GM20000 (cell line): ENCODE data around the gene CCDC144A.
"Not testable (repeated sequence)": the region's sequence is repeated elsewhere in the genome, so short reads cannot be mapped to it uniquely, and the experiment has no call there.

Experiments used
- DNase-seq: peaks from one replicate; pipeline ENCODE4 v3.0.0; 2012; ENCODE audit warnings: low spot score
- TF ChIP-seq, protein P1 (sequence below): IDR thresholded peaks from 2 replicates; pipeline ENCODE4 v1.5.1; 2012; ENCODE audit warnings: mild to moderate bottlenecking, control low read depth; ENCODE audit errors: extremely low read depth, missing control alignments

The CCDC144A gene

DNA sequence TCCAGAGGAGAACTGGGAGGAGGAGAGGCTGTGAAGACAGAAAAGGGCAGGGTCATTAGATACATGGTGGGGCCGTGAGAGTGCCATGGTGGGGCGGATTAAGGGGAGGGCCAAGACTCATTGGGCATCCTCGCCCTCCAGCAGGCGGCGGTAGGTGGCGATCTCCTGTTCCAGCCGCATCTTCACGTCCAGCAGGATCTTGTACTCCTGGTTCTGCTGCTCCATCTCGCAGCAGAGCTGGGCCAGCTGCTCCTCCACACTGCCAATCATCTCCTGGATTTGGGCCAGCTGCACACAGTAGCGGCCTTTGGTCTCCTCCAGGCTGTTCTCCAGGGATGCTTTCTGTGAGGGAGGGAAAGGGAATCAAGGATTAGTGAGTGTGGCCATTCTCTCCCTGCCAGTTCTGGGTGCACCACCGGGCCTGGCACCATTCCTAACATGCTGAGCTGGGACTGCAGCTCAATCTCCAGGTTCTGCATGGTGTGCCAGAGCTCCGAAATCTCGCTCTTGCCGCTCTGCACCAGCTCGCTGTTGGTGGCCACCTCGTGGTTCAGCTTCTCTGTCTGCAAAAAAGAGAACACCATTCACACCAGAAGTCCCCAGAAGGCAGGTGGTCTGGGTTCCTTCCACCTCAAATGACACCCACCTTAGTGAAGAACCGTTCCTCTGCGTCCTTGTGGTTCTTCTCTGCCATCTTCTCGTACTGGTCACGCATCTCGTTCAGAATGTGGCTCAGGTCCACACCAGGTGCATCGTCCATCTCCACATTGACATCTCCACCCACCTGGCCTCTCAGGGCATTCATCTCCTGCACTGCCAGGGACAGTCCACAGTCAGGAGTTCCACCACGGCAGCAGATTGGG is 129.0 kb downstream of the CCDC144A start:
- TF ChIP-seq, protein P1, sequence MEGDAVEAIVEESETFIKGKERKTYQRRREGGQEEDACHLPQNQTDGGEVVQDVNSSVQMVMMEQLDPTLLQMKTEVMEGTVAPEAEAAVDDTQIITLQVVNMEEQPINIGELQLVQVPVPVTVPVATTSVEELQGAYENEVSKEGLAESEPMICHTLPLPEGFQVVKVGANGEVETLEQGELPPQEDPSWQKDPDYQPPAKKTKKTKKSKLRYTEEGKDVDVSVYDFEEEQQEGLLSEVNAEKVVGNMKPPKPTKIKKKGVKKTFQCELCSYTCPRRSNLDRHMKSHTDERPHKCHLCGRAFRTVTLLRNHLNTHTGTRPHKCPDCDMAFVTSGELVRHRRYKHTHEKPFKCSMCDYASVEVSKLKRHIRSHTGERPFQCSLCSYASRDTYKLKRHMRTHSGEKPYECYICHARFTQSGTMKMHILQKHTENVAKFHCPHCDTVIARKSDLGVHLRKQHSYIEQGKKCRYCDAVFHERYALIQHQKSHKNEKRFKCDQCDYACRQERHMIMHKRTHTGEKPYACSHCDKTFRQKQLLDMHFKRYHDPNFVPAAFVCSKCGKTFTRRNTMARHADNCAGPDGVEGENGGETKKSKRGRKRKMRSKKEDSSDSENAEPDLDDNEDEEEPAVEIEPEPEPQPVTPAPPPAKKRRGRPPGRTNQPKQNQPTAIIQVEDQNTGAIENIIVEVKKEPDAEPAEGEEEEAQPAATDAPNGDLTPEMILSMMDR = no peak

DNA sequence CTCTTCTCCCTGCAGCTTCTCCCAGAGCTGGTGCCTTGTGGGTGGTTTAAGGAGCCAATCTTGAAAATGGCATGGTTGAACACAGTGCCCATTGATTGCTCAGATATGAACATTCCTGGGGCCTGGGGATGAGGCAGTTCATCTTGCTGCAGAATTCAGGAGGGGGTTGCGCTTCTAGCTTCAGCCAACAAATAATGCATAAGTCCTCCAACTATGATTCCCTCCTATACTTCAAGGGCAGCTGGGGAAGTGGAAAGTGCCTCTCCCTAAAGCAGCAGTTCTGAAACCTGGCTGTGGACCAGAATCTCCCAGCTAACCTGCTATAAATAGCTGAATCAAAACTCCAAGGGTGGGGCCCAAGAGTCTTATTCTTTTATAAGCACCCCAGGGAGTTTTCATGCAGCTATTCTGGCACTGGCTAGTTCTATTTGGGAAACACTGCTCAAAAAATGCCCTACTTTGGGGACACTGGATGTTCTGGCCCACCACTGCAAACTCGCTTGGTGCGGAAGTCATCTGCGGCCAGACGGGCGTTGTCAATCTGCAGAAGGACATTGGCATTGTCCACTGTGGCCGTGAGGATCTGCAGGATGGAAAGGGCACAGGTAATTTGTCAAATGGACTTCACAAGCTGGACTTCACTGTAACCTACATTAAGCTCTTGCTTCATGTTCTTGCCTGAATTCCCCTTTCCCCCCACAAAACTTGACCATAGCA is 130.3 kb downstream of the CCDC144A start:
- DNase-seq = no peak
- TF ChIP-seq, protein P1 = no peak

More for the DNA sequence above, 129.0 kb downstream of the CCDC144A start:
- DNase-seq = no peak

DNA sequence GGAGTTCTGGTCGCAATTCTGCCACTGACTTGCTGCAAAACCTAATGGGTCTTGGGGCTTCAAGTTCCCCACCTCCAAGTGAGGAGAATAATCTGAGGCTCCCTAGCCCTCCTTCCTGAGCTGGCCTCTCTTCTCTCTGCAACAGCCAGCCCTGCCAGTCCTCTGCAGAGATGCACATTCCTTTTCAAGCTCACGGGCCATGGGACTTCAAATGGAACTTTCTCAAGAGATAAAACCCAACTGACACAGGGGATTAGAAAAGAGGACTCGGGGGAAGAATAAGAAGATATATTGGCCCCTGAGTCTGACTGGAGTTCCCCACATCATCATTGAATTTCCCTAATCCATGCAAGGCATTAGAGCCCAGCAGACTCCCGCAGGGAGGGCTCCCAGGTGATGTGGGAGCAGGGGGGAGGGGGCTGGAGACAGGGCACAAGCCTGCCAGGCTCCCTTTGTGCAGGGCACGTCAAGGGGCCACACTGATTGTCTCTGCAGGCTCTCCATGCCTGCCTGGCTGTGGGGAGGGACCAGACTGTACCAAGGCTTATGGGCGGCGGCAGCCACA is 131.0 kb downstream of the CCDC144A start:
- no peak for DNase-seq
- TF ChIP-seq, protein P1 = no peak

DNA sequence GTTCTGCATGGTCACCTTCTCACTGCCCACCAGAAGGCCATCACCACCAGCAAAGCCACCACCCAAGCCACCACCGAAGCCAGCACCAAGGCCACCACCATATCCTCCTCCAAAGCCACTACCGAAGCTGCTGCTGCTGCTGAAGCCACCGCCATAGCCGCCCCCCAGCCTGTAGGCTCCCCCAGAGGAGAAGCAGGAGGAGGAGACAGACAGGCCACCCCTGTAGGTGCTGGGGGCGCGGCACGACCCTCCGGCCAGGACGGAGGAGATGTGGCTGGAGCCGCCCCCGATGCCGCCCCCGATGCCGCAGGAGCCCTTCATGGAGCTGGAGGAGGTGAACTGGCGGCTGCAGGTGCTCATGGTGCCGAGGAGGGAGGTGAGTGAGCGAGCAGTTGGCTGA is 132.1 kb downstream of the CCDC144A start:
- DNase-seq = not testable (repeated sequence)

DNA sequence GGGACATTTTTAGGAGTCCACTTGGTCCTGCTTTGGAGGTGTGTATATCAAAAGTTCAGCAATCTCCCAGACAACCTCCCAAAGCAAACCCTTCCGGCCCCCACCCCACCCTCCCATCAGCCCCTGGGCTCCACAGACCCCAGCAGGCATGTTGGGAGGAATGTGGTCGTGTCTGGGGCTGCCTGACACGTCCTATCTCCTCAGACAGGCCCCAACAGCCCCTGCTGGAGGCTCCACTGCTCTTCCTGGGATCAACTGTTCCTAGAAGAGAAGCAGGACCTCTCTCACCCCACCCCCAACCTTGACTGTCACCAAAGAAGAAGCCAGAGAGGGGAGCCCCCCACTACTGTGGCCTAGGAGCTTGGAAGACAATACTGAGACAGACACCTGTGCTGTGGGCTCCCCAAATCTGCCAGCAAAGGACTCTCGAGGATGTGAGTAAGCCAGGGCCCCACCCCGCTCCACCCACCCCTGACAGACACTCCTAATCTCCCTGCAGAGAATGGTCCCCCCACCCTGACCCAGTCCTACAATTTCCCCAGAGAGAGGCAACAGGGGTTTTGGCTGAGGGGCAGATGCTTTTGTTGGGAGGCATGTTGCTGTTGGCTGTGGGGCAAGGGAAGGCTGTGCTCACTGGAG is 133.8 kb downstream of the CCDC144A start:
- DNase-seq = not testable (repeated sequence)
